NB4 (cell line): Measurements from ENCODE around the gene UBTD2.

ENCODE experiments used
- POLR2A ChIP-seq: IDR thresholded peaks from 2 replicates; pipeline ENCODE4 v1.6.1; 2011; ENCODE audit warnings: mild to moderate bottlenecking; ENCODE audit not compliant: insufficient read length; ENCODE audit errors: extremely low read depth
- TF ChIP-seq, protein P1 (sequence below): IDR thresholded peaks from one replicate; pipeline ENCODE4 v1.5.1; 2012; ENCODE audit warnings: low read depth, low read length

- TF ChIP-seq POLR2A: no peak
- TF ChIP-seq, protein P1, sequence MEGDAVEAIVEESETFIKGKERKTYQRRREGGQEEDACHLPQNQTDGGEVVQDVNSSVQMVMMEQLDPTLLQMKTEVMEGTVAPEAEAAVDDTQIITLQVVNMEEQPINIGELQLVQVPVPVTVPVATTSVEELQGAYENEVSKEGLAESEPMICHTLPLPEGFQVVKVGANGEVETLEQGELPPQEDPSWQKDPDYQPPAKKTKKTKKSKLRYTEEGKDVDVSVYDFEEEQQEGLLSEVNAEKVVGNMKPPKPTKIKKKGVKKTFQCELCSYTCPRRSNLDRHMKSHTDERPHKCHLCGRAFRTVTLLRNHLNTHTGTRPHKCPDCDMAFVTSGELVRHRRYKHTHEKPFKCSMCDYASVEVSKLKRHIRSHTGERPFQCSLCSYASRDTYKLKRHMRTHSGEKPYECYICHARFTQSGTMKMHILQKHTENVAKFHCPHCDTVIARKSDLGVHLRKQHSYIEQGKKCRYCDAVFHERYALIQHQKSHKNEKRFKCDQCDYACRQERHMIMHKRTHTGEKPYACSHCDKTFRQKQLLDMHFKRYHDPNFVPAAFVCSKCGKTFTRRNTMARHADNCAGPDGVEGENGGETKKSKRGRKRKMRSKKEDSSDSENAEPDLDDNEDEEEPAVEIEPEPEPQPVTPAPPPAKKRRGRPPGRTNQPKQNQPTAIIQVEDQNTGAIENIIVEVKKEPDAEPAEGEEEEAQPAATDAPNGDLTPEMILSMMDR: no peak
Measured at GRCh38 chr5:172255444-172255843, 28.1 kb downstream of the UBTD2 start.
